GM12892 (cell line): Measurements from ENCODE around the gene BCL11A. TPM values are rescaled to one million over a fixed set of nuclear protein-coding genes. Genes with fewer than 3 reads are reported as not detected.

ENCODE experiments used
- DNase-seq: peaks from one replicate; pipeline ENCODE4 v3.0.0; 2011; ENCODE audit not compliant: insufficient read length
- FAIRE-seq: peaks from 2 replicates; lab custom pipeline; 2011; peaks lifted over from hg19 to GRCh38; lab: Jason Lieb, UNC
- POLR2A ChIP-seq: IDR thresholded peaks from 2 replicates; pipeline ENCODE4 v1.6.1; 2011; ENCODE audit warnings: low read depth, low read length, control low read depth
- POLR2AphosphoS5 ChIP-seq: IDR thresholded peaks from 2 replicates; pipeline ENCODE4 v1.6.1; 2011; ENCODE audit warnings: low read depth, low read length, control low read depth
- TAF1 ChIP-seq: IDR thresholded peaks from 2 replicates; pipeline ENCODE4 v1.6.1; 2011; ENCODE audit warnings: low read depth, mild to moderate bottlenecking, control low read depth, low read length, borderline replicate concordance
- polyA plus RNA-seq: library from polyadenylated mRNA; unstranded; fragments of >200 nt; gene quantifications from one replicate; pipeline ENCODE4 v1.2.1, GENCODE V29; 2012; ENCODE audit warnings: missing spikeins, inconsistent platforms; ENCODE audit not compliant: missing spikeins

Gene BCL11A
- 7.2 TPM for polyA plus RNA-seq

- TF ChIP-seq TAF1 (no peak), POLR2AphosphoS5 (no peak), POLR2A (no peak)
- no peak for DNase-seq
- FAIRE-seq: peak; percentile 75
These were observed at the start of gene BCL11A for GRCh38 chr2:60553495-60554073. TSS of gene BCL11A (minus strand) at chr2:60553654. CDS start at chr2:60553270, 384 bp downstream.

- no peak for DNase-seq
- FAIRE-seq: no peak
- TF ChIP-seq TAF1 (no peak), POLR2A (no peak), POLR2AphosphoS5 (no peak)
These were observed 49.5 kb upstream of the BCL11A start for GRCh38 chr2:60602828-60603532.

- FAIRE-seq: no peak
- no peak for TF ChIP-seq POLR2AphosphoS5
- TF ChIP-seq POLR2A: no peak
- TF ChIP-seq TAF1: no peak
These were observed 48.9 kb upstream of the BCL11A start for GRCh38 chr2:60602388-60602787.

GRCh38 chr2:60598271-60598670, 44.8 kb upstream of the BCL11A start:
- no peak for FAIRE-seq
- DNase-seq: no peak
- TF ChIP-seq POLR2A (no peak), POLR2AphosphoS5 (no peak), TAF1 (no peak)

More at GRCh38 chr2:60602388-60602787, 48.9 kb upstream of the BCL11A start:
- DNase-seq: no peak

GRCh38 chr2:60597346-60597745, 43.9 kb upstream of the BCL11A start:
- FAIRE-seq (no peak), DNase-seq (no peak)
- TF ChIP-seq POLR2A (no peak), POLR2AphosphoS5 (no peak), TAF1 (no peak)

- TF ChIP-seq POLR2AphosphoS5 (no peak), POLR2A (no peak), TAF1 (no peak)
- peak; percentile 61 for FAIRE-seq
These were observed 43.0 kb upstream of the BCL11A start for GRCh38 chr2:60596411-60596810.

GRCh38 chr2:60595953-60596352, 42.5 kb upstream of the BCL11A start:
- DNase-seq (no peak), FAIRE-seq (no peak)
- TF ChIP-seq POLR2A (no peak), POLR2AphosphoS5 (no peak), TAF1 (no peak)

More at GRCh38 chr2:60596411-60596810, 43.0 kb upstream of the BCL11A start:
- DNase-seq: no peak

- TF ChIP-seq POLR2A: no peak
- TF ChIP-seq TAF1: no peak
- TF ChIP-seq POLR2AphosphoS5: no peak
- DNase-seq: no peak
- no peak for FAIRE-seq
These were observed 35.6 kb upstream of the BCL11A start for GRCh38 chr2:60589104-60589503.

- no peak for FAIRE-seq
- DNase-seq: no peak
- TF ChIP-seq POLR2AphosphoS5: no peak
- no peak for TF ChIP-seq TAF1
- no peak for TF ChIP-seq POLR2A
These were observed 32.6 kb upstream of the BCL11A start for GRCh38 chr2:60586081-60586480.

GRCh38 chr2:60585276-60585675, 31.8 kb upstream of the BCL11A start:
- DNase-seq: no peak
- FAIRE-seq: no peak
- TF ChIP-seq POLR2A (no peak), TAF1 (no peak), POLR2AphosphoS5 (no peak)

- FAIRE-seq: no peak
- TF ChIP-seq POLR2AphosphoS5: no peak
- TF ChIP-seq POLR2A: no peak
- no peak for TF ChIP-seq TAF1
- no peak for DNase-seq
These were observed 30.1 kb upstream of the BCL11A start for GRCh38 chr2:60583604-60584003.
